HG02610 (cell line): Measurements from ENCODE around the gene CCDC137.
"Not testable (repeated sequence)": the region's sequence is repeated elsewhere in the genome, so short reads cannot be mapped to it uniquely, and the experiment has no call there.

Experiments used
- ATAC-seq: cut with Tn5 transposase; IDR thresholded peaks from one replicate; pipeline ENCODE4 v1.9.1; 2021; ENCODE audit warnings: mild to moderate bottlenecking, moderate library complexity; ENCODE audit not compliant: unreplicated experiment

Gene CCDC137, protein sequence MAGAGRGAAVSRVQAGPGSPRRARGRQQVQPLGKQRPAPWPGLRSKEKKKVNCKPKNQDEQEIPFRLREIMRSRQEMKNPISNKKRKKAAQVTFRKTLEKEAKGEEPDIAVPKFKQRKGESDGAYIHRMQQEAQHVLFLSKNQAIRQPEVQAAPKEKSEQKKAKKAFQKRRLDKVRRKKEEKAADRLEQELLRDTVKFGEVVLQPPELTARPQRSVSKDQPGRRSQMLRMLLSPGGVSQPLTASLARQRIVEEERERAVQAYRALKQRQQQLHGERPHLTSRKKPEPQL

DNA sequence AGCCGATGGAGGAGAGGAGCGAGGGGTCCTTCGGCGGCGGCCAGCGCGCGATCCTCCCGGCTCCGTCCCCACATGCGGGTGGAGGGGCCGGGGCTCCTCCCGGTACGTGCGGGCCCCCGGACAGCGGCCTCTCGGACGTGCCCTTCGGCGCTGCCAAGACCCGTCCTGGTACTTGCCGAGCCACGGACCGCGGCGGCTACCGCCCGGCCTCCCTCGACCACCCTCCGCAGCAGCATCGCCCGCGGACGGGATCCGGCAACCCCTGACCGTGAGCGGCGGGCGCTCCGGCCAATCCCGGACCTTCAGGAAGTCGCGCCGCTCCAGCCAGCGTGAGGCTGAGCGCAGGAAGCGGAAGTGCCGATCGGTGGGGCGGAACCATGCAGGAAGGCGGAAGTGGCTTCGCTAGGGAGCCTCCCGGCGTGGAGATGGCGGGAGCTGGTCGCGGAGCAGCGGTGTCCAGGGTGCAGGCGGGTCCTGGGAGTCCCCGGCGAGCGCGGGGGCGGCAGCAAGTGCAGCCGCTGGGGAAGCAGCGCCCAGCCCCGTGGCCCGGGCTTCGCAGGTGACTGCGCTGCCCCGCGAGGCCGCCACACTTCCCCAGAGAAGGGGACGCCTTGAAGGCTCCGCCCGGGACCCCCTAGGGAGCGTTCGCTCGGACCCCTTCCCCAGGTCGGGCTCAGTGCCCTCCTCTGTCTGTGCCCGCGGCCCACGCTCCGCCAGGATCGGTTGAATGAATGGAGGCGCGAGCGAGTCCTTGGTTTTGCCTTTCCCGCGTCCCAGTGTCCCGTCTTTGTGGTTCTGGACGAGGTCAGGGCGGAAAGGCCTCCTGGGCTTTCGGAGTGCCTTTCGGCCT lies at the start of gene CCDC137, which contains the start of gene OXLD1:
Gene CCDC137 (plus strand): TSS at position 396 of the 850 bp plus-strand sequence. CDS start 30 bp downstream, at position 426.
Gene OXLD1 (minus strand): TSS at position 264 of the 850 bp plus-strand sequence. CDS start 28 bp downstream, at position 236.
- ATAC-seq = peak; percentile 93

GRCh38 chr17:81616877-81617276 lies 49.7 kb upstream of the CCDC137 start:
- no peak for ATAC-seq

- not testable (repeated sequence) for ATAC-seq
These were observed 48.2 kb upstream of the CCDC137 start for GRCh38 chr17:81618307-81618706.

GRCh38 chr17:81621494-81622130 lies 44.9 kb upstream of the CCDC137 start:
- ATAC-seq = no peak

- ATAC-seq = no peak
These were observed 36.3 kb upstream of the CCDC137 start for GRCh38 chr17:81630274-81630673.

DNA sequence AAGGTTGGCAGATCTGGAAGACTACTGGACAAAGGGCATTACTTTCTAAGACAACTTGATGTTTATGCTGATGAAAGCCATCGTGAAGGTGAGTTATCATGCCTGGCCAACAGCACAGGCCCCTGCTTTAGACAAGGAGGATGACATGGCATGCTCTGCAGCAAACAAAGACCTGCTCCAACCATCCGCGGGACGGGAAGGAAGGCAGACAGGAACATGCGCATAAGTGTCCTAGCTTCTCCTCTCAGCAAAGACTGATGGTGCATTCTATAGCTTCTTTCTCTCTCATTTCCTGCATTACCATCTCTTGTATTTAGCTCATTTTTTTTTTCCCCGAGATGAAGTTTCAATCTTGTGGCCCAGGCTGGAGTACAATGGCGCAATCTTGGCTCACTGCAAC lies 35.1 kb upstream of the CCDC137 start:
- no peak for ATAC-seq

DNA sequence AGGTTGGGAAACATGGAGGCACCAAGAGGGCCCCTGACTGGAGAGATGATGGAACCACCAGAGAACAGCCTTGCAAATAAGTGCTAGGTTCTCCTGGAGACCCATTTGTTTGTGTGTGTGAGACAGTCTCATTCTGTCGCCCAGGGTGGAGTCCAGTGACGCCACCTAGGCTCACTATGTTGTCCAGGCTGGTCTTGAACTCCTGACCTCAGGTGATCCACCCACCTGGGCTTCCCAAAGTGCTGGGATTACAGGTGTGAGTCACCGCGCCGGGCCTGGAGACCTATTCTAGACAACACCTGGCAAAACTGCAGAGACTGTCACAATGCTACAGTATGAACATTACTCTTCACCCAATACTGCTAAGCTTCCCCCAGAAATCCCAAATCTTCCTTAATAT lies 31.1 kb upstream of the CCDC137 start:
- ATAC-seq = no peak

DNA sequence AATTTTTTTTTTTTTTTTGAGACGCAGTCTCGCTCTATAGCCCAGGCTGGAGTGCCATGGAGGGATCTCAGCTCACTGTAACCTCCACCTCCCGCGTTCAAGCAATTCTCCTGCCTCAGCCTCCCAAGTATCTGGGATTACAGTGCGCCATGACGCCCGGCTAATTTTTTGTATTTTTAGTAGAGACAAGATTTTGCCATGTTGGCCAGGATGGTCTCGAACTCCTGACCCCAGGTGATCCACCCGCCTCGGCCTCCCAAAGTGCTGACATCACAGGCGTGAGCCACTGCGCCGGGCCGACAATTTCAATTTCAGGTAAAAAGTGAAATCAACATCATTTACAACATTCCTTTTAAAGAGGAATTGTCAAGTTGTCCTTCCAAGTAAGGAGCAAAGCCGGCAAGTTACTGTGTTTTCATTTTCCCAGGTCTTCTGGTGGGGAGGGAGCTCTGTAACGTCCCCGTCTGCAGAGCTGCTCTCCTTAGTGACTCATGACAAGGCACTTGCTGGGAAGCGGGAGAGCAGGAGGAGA lies 30.5 kb upstream of the CCDC137 start:
- peak; percentile 11 for ATAC-seq

DNA sequence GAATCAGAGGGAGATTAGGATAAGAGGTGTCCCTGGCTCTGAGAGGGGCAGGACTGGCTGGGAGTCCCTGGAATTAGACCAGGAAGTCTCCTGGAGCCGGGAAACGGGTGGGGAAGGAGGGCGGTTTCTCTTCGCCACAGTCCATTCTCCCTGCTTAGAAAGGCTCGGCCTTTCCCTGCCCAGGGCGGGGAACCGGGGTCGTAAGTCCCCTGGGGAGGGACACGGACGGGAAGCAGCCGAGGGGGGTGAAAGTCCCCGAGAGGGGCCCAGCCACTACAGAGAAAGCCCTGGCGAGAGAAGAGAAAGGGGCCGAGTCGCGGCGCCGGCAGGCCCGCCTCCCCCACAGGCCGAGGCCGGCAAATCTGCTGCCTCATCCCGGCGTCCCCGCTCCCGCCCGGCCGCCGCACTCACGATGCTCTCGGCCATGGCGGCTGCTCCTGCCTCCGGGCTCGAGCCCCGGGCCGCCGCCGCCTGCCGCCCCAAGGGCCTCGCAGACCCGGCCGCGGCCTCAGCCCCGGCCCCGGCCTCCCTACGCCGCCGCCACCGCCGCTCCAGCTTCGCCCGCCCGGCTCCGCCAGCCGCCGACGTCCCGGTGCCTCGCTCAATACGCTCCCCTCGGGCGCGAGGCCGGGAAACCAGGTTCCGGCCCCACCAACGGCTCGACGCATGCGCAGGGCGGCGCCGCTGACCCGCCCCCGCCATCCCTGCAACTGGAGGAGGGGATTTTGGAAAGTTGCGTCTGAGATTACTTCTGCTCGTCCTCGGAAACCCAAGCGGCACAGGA lies 29.8 kb upstream of the CCDC137 start, which contains the start of the genes NPLOC4 and TSPAN10:
Gene NPLOC4 (minus strand): TSS at position 608 of the 784 bp plus-strand sequence. CDS start 182 bp downstream, at position 426.
Gene TSPAN10 (plus strand): TSS at position 692 of the 784 bp plus-strand sequence. CDS start 5,217 bp downstream, outside the sequence.
- peak; percentile 87 for ATAC-seq

DNA sequence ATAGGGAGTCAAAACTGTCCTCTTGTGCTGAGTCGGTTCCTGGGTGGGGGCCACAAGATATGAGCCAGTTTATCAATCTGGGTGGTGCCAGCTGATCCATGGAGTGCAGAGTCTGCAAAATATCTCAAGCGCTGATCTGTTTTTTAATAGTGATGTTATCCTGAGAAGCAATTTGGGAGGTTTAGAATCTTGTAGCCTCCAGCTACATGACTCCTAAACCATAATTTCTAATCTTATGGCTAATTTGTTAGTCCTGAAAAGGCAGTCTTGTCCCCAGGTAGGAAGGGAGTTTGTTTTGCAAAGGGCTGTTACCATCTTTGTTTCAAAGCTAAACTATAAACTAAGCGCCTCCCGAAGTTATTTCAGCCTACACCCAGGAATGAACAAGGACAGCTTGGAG lies 27.9 kb upstream of the CCDC137 start:
- ATAC-seq = no peak

- ATAC-seq = no peak
These were observed 26.5 kb upstream of the CCDC137 start for GRCh38 chr17:81640011-81640410.

DNA sequence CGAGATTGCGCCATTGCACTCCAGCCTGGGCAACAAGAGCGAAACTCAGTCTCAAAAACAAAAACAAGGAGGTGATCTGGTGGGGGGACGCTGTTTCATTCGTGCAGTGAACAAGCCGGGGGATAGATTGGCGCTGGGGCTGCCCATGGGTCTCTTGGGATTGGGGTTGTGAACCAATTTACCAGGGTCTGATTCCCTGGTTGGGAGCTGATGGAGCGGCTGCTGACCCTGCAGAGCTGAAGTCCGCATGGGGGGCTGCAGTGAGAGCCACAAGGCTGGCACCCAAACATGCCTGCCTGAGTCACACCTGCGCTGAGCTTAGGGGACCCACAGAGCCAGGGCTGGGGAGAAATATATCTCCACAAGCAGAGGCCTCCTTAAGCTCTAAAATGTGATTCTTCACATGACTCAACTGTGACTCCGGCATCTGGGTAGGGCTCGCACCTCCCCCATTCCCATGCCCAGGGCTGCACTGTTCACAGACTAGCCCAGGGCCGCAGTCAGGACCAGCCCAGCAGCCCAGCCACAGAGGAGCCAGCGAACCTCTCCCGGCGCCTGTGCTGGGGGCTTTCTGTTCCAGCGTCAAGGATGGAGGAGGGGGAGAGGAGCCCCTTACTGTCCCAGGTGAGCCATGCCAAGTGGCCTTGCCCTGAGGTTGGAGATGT lies 24.6 kb upstream of the CCDC137 start:
- no peak for ATAC-seq

- ATAC-seq = no peak
These were observed 22.0 kb upstream of the CCDC137 start for GRCh38 chr17:81644496-81644895.

DNA sequence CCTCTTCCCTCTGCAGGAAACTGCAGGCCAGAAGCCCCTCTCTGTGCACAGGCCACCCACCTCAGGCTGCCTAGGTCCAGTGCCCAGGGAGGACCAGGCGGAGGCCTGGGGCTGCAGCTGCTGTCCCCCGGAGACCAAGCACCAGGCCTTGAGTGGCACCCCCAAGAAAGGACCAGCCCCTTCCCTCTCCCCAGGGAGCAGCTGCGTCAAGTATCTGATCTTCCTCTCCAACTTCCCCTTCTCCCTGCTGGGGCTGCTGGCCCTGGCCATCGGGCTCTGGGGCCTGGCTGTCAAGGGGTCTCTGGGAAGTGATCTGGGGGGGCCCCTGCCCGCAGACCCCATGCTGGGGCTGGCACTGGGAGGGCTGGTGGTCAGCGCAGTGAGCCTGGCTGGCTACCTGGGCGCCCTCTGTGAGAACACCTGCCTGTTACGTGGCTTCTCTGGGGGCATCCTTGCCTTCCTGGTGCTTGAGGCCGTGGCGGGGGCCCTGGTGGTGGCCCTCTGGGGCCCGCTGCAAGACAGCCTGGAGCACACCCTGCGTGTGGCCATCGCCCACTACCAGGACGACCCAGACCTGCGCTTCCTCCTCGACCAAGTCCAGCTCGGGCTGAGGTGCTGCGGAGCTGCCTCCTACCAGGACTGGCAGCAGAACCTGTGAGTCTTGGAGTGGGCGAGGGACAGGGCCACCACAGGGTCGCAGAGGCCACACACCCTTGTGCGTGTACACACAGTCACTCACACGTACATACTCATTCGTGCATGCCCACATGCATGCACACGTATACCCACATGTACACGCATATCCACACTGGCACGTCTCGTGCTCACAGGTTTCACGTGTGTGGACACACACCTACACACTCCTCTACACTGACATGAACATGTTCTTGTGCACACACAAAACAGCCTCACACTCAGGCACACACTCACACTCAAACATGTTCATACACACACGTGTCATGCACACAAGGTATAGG lies 21.3 kb upstream of the CCDC137 start:
- no peak for ATAC-seq

- no peak for ATAC-seq
These were observed 19.5 kb upstream of the CCDC137 start for GRCh38 chr17:81646869-81647600.

DNA sequence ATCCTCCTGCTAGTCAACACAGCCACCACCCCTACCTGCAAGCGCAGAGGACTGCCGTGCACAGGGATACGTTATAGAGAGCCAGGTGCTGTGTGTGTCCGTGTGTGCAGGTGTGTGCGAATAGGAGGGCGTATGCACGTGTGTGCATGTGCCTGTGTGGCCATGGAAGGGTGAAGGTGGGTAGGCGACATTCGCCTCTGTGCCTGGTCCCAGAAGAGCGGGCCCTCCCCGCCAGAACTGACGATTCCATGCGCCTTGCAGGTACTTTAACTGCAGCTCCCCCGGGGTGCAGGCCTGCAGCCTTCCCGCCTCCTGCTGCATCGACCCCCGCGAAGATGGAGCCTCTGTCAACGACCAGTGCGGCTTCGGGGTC lies 18.9 kb upstream of the CCDC137 start:
- no peak for ATAC-seq

- no peak for ATAC-seq
These were observed 18.4 kb upstream of the CCDC137 start for GRCh38 chr17:81648013-81648706.
